ENCODE measurements around the gene ZNF792. TPM values are rescaled to one million over a fixed set of nuclear protein-coding genes. Genes with fewer than 3 reads are reported as not detected.

ZNF792 gene
- total RNA-seq, 4 donors from 2014 or later, result 1.7 to 3.5 (median 2.7) TPM

GRCh38 chr19:34961775-34962686 lies 2.0 kb downstream of the ZNF792 start:
- Histone ChIP-seq H3K9me3 (peaks cover 6 to 36% (median 26%) of the 10 kb centered on the region in 3 donors), H3K36me3 (peaks cover 7 to 42% of the 10 kb centered on the region in 2 donors), H3K27ac (peak overlapping the region in 3 of 4 donors; percentile 59 to 72 (median 71)), H3K27me3 (no peaks in the 10 kb centered on the region), H3K4me1 (peaks cover 15 to 18% of the 10 kb centered on the region in 2 donors), H3K4me3 (peak overlapping the region; percentile 8 to 95 (median 61))
- TF ChIP-seq POLR2A (IDR thresholded peaks at IDR 0.05) (no peak), CTCF (IDR thresholded peaks at IDR 0.05 in 4 of 5, conservative IDR thresholded peaks at IDR 0.05 in 1 of 5) (no peak)
- no peak for DNase-seq
- ATAC-seq, result peak; percentile 32 to 33
- in situ Hi-C loops (cut with MboI; ENCODE audit: low sequenced_read_pairs in 4 of 4) (no loop called here), intact Hi-C loops (cut with DNase I; ENCODE audit: low total_unique reads) (loop anchor here (5.0 kb wide), 1 partner anchor 35 kb away; the partner anchor contains the start of gene ZNF30)

GRCh38 chr19:34960940-34961679 lies 2.9 kb downstream of the ZNF792 start:
- in situ Hi-C loops (cut with MboI; ENCODE audit: low sequenced_read_pairs in 4 of 4), result no loop called here
- Histone ChIP-seq H3K36me3 (peaks cover 7 to 51% of the 10 kb centered on the region in 2 donors), H3K27me3 (no peaks in the 10 kb centered on the region), H3K4me3 (no peak overlapping the region), H3K9me3 (peaks cover 6 to 45% (median 28%) of the 10 kb centered on the region in 3 donors), H3K4me1 (peaks cover 15 to 18% of the 10 kb centered on the region in 2 donors), H3K27ac (peak overlapping the region in 2 of 4 donors; percentile 59 to 72)
- intact Hi-C loops (cut with DNase I; ENCODE audit: low total_unique reads), result loop anchor here (5.0 kb wide), 1 partner anchor 34 kb away; the partner anchor contains the start of gene ZNF30
- ATAC-seq (no peak), DNase-seq (no peak)
- TF ChIP-seq POLR2A (IDR thresholded peaks at IDR 0.05) (no peak), CTCF (IDR thresholded peaks at IDR 0.05 in 4 of 5, conservative IDR thresholded peaks at IDR 0.05 in 1 of 5) (no peak)

GRCh38 chr19:34960103-34960805 lies 3.8 kb downstream of the ZNF792 start:
- H3K9me3 ChIP-seq, result peaks cover 6 to 52% (median 28%) of the 10 kb centered on the region in 3 donors
- peaks cover 15 to 18% of the 10 kb centered on the region in 2 donors for H3K4me1 ChIP-seq
- H3K27me3 ChIP-seq, result no peaks in the 10 kb centered on the region
- ATAC-seq (no peak), DNase-seq (no peak)
- TF ChIP-seq POLR2A (IDR thresholded peaks at IDR 0.05), result no peak
- TF ChIP-seq CTCF (IDR thresholded peaks at IDR 0.05 in 4 of 5, conservative IDR thresholded peaks at IDR 0.05 in 1 of 5), result no peak
- H3K36me3 ChIP-seq, result peaks cover 10 to 55% of the 10 kb centered on the region in 2 donors
- H3K4me3 ChIP-seq, result peak overlapping the region in 1 of 4 donors; percentile 4
- no peak overlapping the region for H3K27ac ChIP-seq
- intact Hi-C loops (cut with DNase I; ENCODE audit: low total_unique reads) (loop anchor here (5.0 kb wide), 1 partner anchor 33 kb away; the partner anchor contains the start of gene ZNF30), in situ Hi-C loops (cut with MboI; ENCODE audit: low sequenced_read_pairs in 4 of 4) (no loop called here)

GRCh38 chr19:34959021-34959420 lies 5.0 kb downstream of the ZNF792 start:
- ATAC-seq (no peak), DNase-seq (no peak)
- Histone ChIP-seq H3K9me3 (peaks cover 6 to 58% (median 28%) of the 10 kb centered on the region in 3 donors), H3K27ac (no peak overlapping the region), H3K4me1 (peaks cover 15 to 18% of the 10 kb centered on the region in 2 donors), H3K4me3 (peak overlapping the region in 1 of 4 donors; percentile 31), H3K27me3 (no peaks in the 10 kb centered on the region), H3K36me3 (peaks cover 10 to 59% of the 10 kb centered on the region in 2 donors)
- intact Hi-C loops (cut with DNase I; ENCODE audit: low total_unique reads), result no loop called here
- in situ Hi-C loops (cut with MboI; ENCODE audit: low sequenced_read_pairs in 4 of 4), result no loop called here
- TF ChIP-seq POLR2A (IDR thresholded peaks at IDR 0.05) (no peak), CTCF (IDR thresholded peaks at IDR 0.05 in 4 of 5, conservative IDR thresholded peaks at IDR 0.05 in 1 of 5) (no peak)

Data from gastrocnemius medialis (tissue), 4 donors.